ENCODE results near the gene MRPL42. TPM values are rescaled to one million over a fixed set of nuclear protein-coding genes. Genes with fewer than 3 reads are reported as not detected.
A peak's percentile ranks its signal among the peaks of the same experiment; 100 is the strongest.

The MRPL42 gene
- total RNA-seq, 1 experiment from 2014 or later = 108 TPM

DNA sequence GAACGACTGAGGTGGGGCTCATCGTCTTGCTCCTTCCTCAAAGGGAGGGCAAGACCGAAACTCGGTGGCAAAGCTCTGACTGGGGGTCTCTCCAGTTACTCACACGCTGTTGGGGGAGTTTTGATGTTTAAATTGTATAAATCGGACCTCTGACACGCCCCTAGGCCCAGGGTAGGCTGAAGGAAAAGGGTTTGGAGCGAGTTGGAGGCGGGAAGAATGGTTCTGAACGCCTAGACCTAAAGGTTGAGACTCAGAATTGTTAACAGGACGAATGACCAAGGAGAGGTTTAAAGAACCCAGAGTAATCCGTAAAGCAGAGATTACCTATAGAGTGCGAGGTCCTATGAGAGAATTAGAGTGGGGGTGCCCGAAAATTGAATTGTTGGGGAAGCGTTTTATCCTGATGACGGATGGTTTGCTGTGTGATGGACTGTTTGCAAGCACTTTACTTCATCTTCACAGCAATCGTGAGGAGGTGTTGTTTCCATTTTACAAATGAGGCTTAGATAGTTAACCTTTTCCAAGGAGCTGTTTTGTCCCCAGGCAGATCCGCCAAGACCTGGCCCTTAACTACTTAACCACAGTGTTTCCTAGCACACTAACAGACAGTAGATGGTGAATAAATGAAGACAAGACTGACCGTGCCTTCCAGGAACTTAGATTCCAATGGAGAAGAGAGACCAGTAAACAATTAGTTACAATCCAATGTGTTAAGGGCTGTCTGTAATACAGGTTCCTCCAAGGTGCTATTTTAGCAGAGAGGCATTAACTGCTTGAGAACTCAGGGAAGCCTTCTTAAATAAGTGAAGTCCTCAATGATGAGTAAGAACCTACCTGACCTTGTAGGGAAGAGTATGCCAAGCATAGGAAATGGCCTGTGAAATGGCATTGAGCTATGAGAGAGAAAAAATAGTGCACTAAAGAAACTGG lies 24.6 kb upstream of the MRPL42 start:
- no peak overlapping the region for H2BK15ac ChIP-seq (ENCODE audit: low read depth, low read length)
- no peak overlapping the region for H3K56ac ChIP-seq (ENCODE audit: insufficient read length, low read depth, low read length)
- H3K4me3 Mint-ChIP-seq = peak overlapping the region; percentile 90 to 96
- no peaks in the 10 kb centered on the region for H3K9me3 ChIP-seq (ENCODE audit: control insufficient read depth, low read depth, low read length)
- H4K20me1 ChIP-seq (ENCODE audit: control insufficient read depth, insufficient read depth, insufficient read length) = no peaks in the 10 kb centered on the region
- TF ChIP-seq, protein P1, sequence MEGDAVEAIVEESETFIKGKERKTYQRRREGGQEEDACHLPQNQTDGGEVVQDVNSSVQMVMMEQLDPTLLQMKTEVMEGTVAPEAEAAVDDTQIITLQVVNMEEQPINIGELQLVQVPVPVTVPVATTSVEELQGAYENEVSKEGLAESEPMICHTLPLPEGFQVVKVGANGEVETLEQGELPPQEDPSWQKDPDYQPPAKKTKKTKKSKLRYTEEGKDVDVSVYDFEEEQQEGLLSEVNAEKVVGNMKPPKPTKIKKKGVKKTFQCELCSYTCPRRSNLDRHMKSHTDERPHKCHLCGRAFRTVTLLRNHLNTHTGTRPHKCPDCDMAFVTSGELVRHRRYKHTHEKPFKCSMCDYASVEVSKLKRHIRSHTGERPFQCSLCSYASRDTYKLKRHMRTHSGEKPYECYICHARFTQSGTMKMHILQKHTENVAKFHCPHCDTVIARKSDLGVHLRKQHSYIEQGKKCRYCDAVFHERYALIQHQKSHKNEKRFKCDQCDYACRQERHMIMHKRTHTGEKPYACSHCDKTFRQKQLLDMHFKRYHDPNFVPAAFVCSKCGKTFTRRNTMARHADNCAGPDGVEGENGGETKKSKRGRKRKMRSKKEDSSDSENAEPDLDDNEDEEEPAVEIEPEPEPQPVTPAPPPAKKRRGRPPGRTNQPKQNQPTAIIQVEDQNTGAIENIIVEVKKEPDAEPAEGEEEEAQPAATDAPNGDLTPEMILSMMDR (conservative IDR thresholded peaks at IDR 0.05) = 0 out of 3 replicates have a peak, but pooled peaks have one; percentile 15
- no peak overlapping the region for H2BK5ac ChIP-seq (ENCODE audit: insufficient read length, low read length)
- H3K36me3 Mint-ChIP-seq (ENCODE audit: insufficient read depth in 1 of 3, low read depth in 3 of 3) = peaks cover 0 to 4% (median 3%) of the 10 kb centered on the region in 3 experiments; a peak in 2 of 7 replicates
- H3K9ac ChIP-seq (ENCODE audit: extremely low read depth, insufficient read length, low read length) = peak overlapping the region; percentile 94
- no peaks in the 10 kb centered on the region for H3K27me3 Mint-ChIP-seq (ENCODE audit: low read depth)
- peak overlapping the region; percentile 10 for H2BK12ac ChIP-seq (ENCODE audit: insufficient read length, low read depth, low read length)
- H3K4me2 ChIP-seq (ENCODE audit: insufficient read depth, insufficient read length, low read length) = peak overlapping the region; percentile 83
- H3K23ac ChIP-seq (ENCODE audit: insufficient read length, low read depth, low read length) = no peak overlapping the region
- H2BK20ac ChIP-seq (ENCODE audit: low read depth, low read length, poor library complexity, severe bottlenecking) = no peak overlapping the region
- H2AFZ ChIP-seq (ENCODE audit: low read length) = peak overlapping the region; percentile 7
- peak overlapping the region; percentile 22 for H3K27ac ChIP-seq (ENCODE audit: insufficient read length, low read depth, low read length)
- WGBS (ENCODE audit: extremely low coverage, insufficient read length, low lambda C conversion rate) = no CpG with 5 or more reads among the region's 19 CpGs
- H3K27ac Mint-ChIP-seq = peak overlapping the region; percentile 99 to 100 (median 99)
- peaks cover 36 to 37% of the 10 kb centered on the region in 2 experiments for H3K4me1 Mint-ChIP-seq
- no peak overlapping the region for H4K91ac ChIP-seq (ENCODE audit: insufficient read length, low read depth, low read length)
- peak overlapping the region; percentile 90 for H3K18ac ChIP-seq (ENCODE audit: insufficient read length, low read depth, low read length)
- H3K79me1 ChIP-seq (ENCODE audit: insufficient read depth, low read depth, low read length, poor library complexity, severe bottlenecking) = no peaks in the 10 kb centered on the region
- peak overlapping the region; percentile 98 for H3K14ac ChIP-seq (ENCODE audit: insufficient read depth, low read length)
- peaks cover 5% of the 10 kb centered on the region; the same call in 1 of the 2 replicates for H3K4me1 ChIP-seq (ENCODE audit: insufficient read depth, low read length)
- no peak overlapping the region for H3T11ph ChIP-seq (ENCODE audit: low read length)
- H4K5ac ChIP-seq (ENCODE audit: insufficient read length, low read depth, low read length) = peak overlapping the region; percentile 13
- H2BK120ac ChIP-seq (ENCODE audit: low read depth, low read length, poor library complexity, severe bottlenecking) = no peak overlapping the region
- H3K23me2 ChIP-seq (ENCODE audit: insufficient read length, low read depth, low read length, poor library complexity, severe bottlenecking) = peaks cover 13% of the 10 kb centered on the region
- peaks cover 0 to 4% of the 10 kb centered on the region in 2 experiments; a peak in 1 of 5 replicates for H3K9me3 Mint-ChIP-seq
- no peak overlapping the region; the same call in 1 of the 2 replicates for H3K4ac ChIP-seq (ENCODE audit: low read depth, low read length)
- no peak overlapping the region for H2AK5ac ChIP-seq (ENCODE audit: insufficient read length, low read length)
- peaks cover 32% of the 10 kb centered on the region for H3K79me2 ChIP-seq (ENCODE audit: insufficient read depth, low read length)
- no peak overlapping the region for H4K8ac ChIP-seq (replicated peaks; ENCODE audit: insufficient read length, low read depth, low read length)
- no peak for DNase-seq
- H3K27me3 ChIP-seq (ENCODE audit: insufficient read depth, low read length) = no peaks in the 10 kb centered on the region

Measured in H9 (cell line).